WTC11 (cell line): ENCODE results near the gene HRH3. TPM values are rescaled to one million over a fixed set of nuclear protein-coding genes. Genes with fewer than 3 reads are reported as not detected.

Experiments
- ATAC-seq: fragments of 200-7000 bp; cut with Tn5 transposase; 2 replicates; pipeline ENCODE4 v1.10.0; 2021; ENCODE audit warnings: mild to moderate bottlenecking, moderate library complexity
- CTCF ChIA-PET: fragments of 300-600 bp; sonication (Branson Sonifier 250); formaldehyde crosslinking; loops from one replicate; lab custom pipeline; 2021; ENCODE audit warnings: antibody characterized with exemption; lab: Charles Lee
- POLR2A ChIA-PET: fragments of 350-600 bp; sonication (Branson Sonifier 250); formaldehyde crosslinking; loops from one replicate; lab custom pipeline; 2021; ENCODE audit warnings: antibody characterized with exemption; lab: Charles Lee
- DNase-seq: peaks from one replicate; pipeline ENCODE4 v3.0.0; 2021; ENCODE audit warnings: low spot score
- H3K27ac Mint-ChIP-seq: 2 replicates; pipeline ENCODE4 v1.8.0; 2021; ENCODE audit warnings: mixed read lengths
- H3K27me3 Mint-ChIP-seq: 2 replicates; pipeline ENCODE4 v1.8.0; 2021; ENCODE audit warnings: low read depth, mild to moderate bottlenecking, moderate library complexity, mixed read lengths
- H3K36me3 Mint-ChIP-seq: 2 replicates; pipeline ENCODE4 v1.8.0; 2021; ENCODE audit warnings: mixed read lengths
- H3K4me1 Mint-ChIP-seq: 2 replicates; pipeline ENCODE4 v1.8.0; 2022; ENCODE audit warnings: mixed read lengths
- H3K4me3 Mint-ChIP-seq: 2 replicates; pipeline ENCODE4 v1.8.0; 2021; ENCODE audit warnings: mild to moderate bottlenecking, moderate library complexity, mixed read lengths
- H3K9me3 Mint-ChIP-seq: 2 replicates; pipeline ENCODE4 v1.8.0; 2021; ENCODE audit warnings: mixed read lengths
- CBFB ChIP-seq: sonication (generic); formaldehyde crosslinking; IDR thresholded peaks from 2 replicates; pipeline ENCODE4 v1.8.1; 2022; ENCODE audit warnings: mild to moderate bottlenecking, low read depth, missing genetic modification reagents
- CREM ChIP-seq: sonication (generic); formaldehyde crosslinking; IDR thresholded peaks from 2 replicates; pipeline ENCODE4 v1.8.1; 2022; ENCODE audit warnings: mild to moderate bottlenecking, missing genetic modification reagents, moderate library complexity
- EMX1 ChIP-seq: fragments of 250-450 bp; sonication (Bioruptor Pico); IDR thresholded peaks from 2 replicates; pipeline ENCODE4 v1.8.0; 2021; ENCODE audit warnings: mild to moderate bottlenecking
- GABPB1 ChIP-seq: sonication (generic); formaldehyde crosslinking; IDR thresholded peaks from 2 replicates; pipeline ENCODE4 v1.8.1; 2023; ENCODE audit warnings: mild to moderate bottlenecking, missing genetic modification reagents
- JAZF1 ChIP-seq: fragments of 250-450 bp; sonication (Bioruptor Pico); IDR thresholded peaks from 2 replicates; pipeline ENCODE4 v1.9.0; 2021; ENCODE audit warnings: moderate library complexity, mild to moderate bottlenecking, inconsistent platforms
- JUN ChIP-seq: sonication (generic); formaldehyde crosslinking; IDR thresholded peaks from 2 replicates; pipeline ENCODE4 v1.8.0; 2023; ENCODE audit warnings: mild to moderate bottlenecking, missing genetic modification reagents
- MLX ChIP-seq: sonication (generic); formaldehyde crosslinking; IDR thresholded peaks from 2 replicates; pipeline ENCODE4 v1.8.1; 2023; ENCODE audit warnings: mild to moderate bottlenecking, missing genetic modification reagents, moderate library complexity
- NFE2L1 ChIP-seq: sonication (generic); formaldehyde crosslinking; IDR thresholded peaks from 2 replicates; pipeline ENCODE4 v1.8.1; 2023; ENCODE audit warnings: missing genetic modification reagents
- NFYB ChIP-seq: sonication (generic); formaldehyde crosslinking; conservative IDR thresholded peaks from 2 replicates; pipeline ENCODE4 v1.8.0; 2022; ENCODE audit warnings: low read depth, missing genetic modification reagents
- NR2C2 ChIP-seq: sonication (generic); formaldehyde crosslinking; IDR thresholded peaks from 2 replicates; pipeline ENCODE4 v1.8.0; 2022; ENCODE audit warnings: mild to moderate bottlenecking, missing genetic modification reagents
- NR3C1 ChIP-seq: sonication (generic); formaldehyde crosslinking; conservative IDR thresholded peaks from 2 replicates; pipeline ENCODE4 v1.8.1; 2023; ENCODE audit warnings: low read depth, mild to moderate bottlenecking, missing genetic modification reagents
- USF2 ChIP-seq: sonication (generic); formaldehyde crosslinking; IDR thresholded peaks from 2 replicates; pipeline ENCODE4 v1.8.1; 2023; ENCODE audit warnings: mild to moderate bottlenecking, missing genetic modification reagents, moderate library complexity
- ZNF138 ChIP-seq: sonication (generic); formaldehyde crosslinking; conservative IDR thresholded peaks from 2 replicates; pipeline ENCODE4 v1.8.1; 2022; ENCODE audit warnings: mild to moderate bottlenecking, moderate library complexity, missing genetic modification reagents
- ZNF263 ChIP-seq: sonication (generic); formaldehyde crosslinking; IDR thresholded peaks from 2 replicates; pipeline ENCODE4 v1.8.1; 2022; ENCODE audit warnings: low read depth, mild to moderate bottlenecking, moderate library complexity, missing genetic modification reagents
- ZNF416 ChIP-seq: fragments of 250-450 bp; sonication (Bioruptor Pico); IDR thresholded peaks from 2 replicates; pipeline ENCODE4 v1.9.0; 2021; ENCODE audit warnings: mild to moderate bottlenecking, inconsistent platforms
- ZSCAN18 ChIP-seq: fragments of 250-450 bp; sonication (Bioruptor Pico); IDR thresholded peaks from 2 replicates; pipeline ENCODE4 v2.1.2; 2022; ENCODE audit warnings: mild to moderate bottlenecking, moderate library complexity
- total RNA-seq: library from RNA; stranded (reverse); gene quantifications from 3 replicates; pipeline ENCODE4 v1.2.3, GENCODE V29; 2021
- TF ChIP-seq, protein P1 (sequence below): sonication (generic); formaldehyde crosslinking; IDR thresholded peaks from 2 replicates; pipeline ENCODE4 v1.8.1; 2022; ENCODE audit warnings: low read depth, mild to moderate bottlenecking, moderate library complexity, missing genetic modification reagents, borderline replicate concordance
- TF ChIP-seq, protein P2 (sequence below): sonication (generic); formaldehyde crosslinking; IDR thresholded peaks from 2 replicates; pipeline ENCODE4 v1.8.0; 2022; ENCODE audit warnings: mild to moderate bottlenecking, missing genetic modification reagents
- TF ChIP-seq, protein P3 (sequence below): sonication (generic); formaldehyde crosslinking; IDR thresholded peaks from 2 replicates; pipeline ENCODE4 v1.8.1; 2022; ENCODE audit warnings: missing genetic modification reagents, borderline replicate concordance
- TF ChIP-seq, protein P4 (sequence below): fragments of 250-450 bp; sonication (Bioruptor Pico); IDR thresholded peaks from 2 replicates; pipeline ENCODE4 v1.9.0; 2021; ENCODE audit warnings: mild to moderate bottlenecking
- TF ChIP-seq, protein P5 (sequence below): sonication (generic); formaldehyde crosslinking; IDR thresholded peaks from 2 replicates; pipeline ENCODE4 v1.8.1; 2023; ENCODE audit warnings: mild to moderate bottlenecking, missing genetic modification reagents
- TF ChIP-seq, protein P6 (sequence below): sonication (generic); formaldehyde crosslinking; conservative IDR thresholded peaks from 2 replicates; pipeline ENCODE4 v1.8.1; 2023; ENCODE audit warnings: mild to moderate bottlenecking, low read depth, missing genetic modification reagents, moderate library complexity

HRH3 gene
- total RNA-seq, 1 experiment from 2014 or later = 3.3 TPM

DNA sequence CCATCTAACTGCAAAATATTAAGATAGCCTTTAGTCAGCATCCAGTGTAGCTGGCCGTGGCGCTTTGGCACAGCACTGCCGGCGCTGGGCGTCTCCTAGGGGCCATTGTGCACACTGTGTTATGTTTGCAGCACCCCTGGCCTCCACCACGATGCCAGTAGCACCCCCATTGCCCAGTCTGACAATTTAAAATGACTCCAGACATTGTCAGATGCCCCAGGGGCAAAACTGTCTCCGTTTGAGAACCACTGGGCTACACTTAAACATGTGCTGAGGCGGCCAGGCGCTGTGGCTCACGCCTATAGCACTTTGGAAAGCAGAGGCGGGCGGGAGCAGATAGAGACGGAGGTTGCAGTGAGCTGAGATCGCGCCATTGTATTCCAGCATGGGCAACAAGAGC lies 43.2 kb downstream of the HRH3 start:
- CTCF ChIA-PET = no interaction called here
- Mint-ChIP-seq H3K27ac (no peak overlapping the region), H3K9me3 (no peaks in the 10 kb centered on the region), H3K4me1 (peaks cover 3% of the 10 kb centered on the region), H3K36me3 (peaks cover 14% of the 10 kb centered on the region), H3K4me3 (no peak overlapping the region), H3K27me3 (no peaks in the 10 kb centered on the region)
- ATAC-seq (no peak), DNase-seq (no peak)
- TF ChIP-seq CBFB (CRISPR knock-in tag) (no peak), JUN (no peak), USF2 (CRISPR knock-in tag) (no peak), GABPB1 (CRISPR knock-in tag) (no peak), ZSCAN18 (CRISPR knock-in tag) (no peak), ZNF263 (CRISPR knock-in tag) (no peak), EMX1 (CRISPR knock-in tag) (no peak), NFYB (CRISPR knock-in tag) (no peak), NR3C1 (no peak), CREM (CRISPR knock-in tag) (no peak), JAZF1 (no peak), ZNF416 (CRISPR knock-in tag) (no peak), NR2C2 (CRISPR knock-in tag) (no peak), ZNF138 (CRISPR knock-in tag) (no peak)
- TF ChIP-seq, protein P1, sequence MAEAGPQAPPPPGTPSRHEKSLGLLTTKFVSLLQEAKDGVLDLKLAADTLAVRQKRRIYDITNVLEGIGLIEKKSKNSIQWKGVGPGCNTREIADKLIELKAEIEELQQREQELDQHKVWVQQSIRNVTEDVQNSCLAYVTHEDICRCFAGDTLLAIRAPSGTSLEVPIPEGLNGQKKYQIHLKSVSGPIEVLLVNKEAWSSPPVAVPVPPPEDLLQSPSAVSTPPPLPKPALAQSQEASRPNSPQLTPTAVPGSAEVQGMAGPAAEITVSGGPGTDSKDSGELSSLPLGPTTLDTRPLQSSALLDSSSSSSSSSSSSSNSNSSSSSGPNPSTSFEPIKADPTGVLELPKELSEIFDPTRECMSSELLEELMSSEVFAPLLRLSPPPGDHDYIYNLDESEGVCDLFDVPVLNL = no peak
- TF ChIP-seq, protein P2, sequence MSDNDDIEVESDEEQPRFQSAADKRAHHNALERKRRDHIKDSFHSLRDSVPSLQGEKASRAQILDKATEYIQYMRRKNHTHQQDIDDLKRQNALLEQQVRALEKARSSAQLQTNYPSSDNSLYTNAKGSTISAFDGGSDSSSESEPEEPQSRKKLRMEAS = no peak
- POLR2A ChIA-PET = no interaction called here

DNA sequence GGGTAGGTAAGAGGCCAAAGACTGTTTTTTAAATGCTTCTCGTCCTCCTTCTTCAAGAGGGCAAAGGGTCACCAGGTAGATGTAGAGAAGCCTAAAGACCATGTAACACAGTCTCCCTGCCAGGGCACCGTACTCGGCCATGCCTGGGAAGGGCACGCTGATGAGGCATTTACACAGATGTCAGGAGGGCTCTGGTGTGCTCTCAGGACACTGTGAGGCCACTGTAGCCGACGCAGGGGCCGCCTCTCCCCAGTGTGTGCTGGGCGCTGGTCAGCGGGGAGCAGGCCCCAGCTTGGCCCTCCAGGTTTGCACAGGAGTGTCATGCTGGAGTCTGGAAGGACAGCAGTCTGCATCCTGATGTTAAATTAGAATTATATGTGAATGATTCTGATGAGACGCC lies 44.4 kb downstream of the HRH3 start:
- Mint-ChIP-seq H3K4me3 (no peak overlapping the region), H3K4me1 (no peaks in the 10 kb centered on the region), H3K36me3 (peaks cover 16% of the 10 kb centered on the region), H3K27me3 (no peaks in the 10 kb centered on the region), H3K27ac (no peak overlapping the region), H3K9me3 (no peaks in the 10 kb centered on the region)
- TF ChIP-seq ZSCAN18 (CRISPR knock-in tag) = no peak
- TF ChIP-seq, protein P3, sequence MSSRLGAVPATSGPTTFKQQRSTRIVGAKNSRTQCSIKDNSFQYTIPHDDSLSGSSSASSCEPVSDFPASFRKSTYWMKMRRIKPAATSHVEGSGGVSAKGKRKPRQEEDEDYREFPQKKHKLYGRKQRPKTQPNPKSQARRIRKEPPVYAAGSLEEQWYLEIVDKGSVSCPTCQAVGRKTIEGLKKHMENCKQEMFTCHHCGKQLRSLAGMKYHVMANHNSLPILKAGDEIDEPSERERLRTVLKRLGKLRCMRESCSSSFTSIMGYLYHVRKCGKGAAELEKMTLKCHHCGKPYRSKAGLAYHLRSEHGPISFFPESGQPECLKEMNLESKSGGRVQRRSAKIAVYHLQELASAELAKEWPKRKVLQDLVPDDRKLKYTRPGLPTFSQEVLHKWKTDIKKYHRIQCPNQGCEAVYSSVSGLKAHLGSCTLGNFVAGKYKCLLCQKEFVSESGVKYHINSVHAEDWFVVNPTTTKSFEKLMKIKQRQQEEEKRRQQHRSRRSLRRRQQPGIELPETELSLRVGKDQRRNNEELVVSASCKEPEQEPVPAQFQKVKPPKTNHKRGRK (CRISPR knock-in tag) = no peak
- TF ChIP-seq, protein P4, sequence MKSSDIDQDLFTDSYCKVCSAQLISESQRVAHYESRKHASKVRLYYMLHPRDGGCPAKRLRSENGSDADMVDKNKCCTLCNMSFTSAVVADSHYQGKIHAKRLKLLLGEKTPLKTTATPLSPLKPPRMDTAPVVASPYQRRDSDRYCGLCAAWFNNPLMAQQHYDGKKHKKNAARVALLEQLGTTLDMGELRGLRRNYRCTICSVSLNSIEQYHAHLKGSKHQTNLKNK (CRISPR knock-in tag) = no peak
- no peak for TF ChIP-seq ZNF263 (CRISPR knock-in tag)
- TF ChIP-seq NFE2L1 (CRISPR knock-in tag) = no peak
- TF ChIP-seq, protein P5, sequence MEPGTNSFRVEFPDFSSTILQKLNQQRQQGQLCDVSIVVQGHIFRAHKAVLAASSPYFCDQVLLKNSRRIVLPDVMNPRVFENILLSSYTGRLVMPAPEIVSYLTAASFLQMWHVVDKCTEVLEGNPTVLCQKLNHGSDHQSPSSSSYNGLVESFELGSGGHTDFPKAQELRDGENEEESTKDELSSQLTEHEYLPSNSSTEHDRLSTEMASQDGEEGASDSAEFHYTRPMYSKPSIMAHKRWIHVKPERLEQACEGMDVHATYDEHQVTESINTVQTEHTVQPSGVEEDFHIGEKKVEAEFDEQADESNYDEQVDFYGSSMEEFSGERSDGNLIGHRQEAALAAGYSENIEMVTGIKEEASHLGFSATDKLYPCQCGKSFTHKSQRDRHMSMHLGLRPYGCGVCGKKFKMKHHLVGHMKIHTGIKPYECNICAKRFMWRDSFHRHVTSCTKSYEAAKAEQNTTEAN = no peak
- TF ChIP-seq MLX = no peak
- TF ChIP-seq, protein P6, sequence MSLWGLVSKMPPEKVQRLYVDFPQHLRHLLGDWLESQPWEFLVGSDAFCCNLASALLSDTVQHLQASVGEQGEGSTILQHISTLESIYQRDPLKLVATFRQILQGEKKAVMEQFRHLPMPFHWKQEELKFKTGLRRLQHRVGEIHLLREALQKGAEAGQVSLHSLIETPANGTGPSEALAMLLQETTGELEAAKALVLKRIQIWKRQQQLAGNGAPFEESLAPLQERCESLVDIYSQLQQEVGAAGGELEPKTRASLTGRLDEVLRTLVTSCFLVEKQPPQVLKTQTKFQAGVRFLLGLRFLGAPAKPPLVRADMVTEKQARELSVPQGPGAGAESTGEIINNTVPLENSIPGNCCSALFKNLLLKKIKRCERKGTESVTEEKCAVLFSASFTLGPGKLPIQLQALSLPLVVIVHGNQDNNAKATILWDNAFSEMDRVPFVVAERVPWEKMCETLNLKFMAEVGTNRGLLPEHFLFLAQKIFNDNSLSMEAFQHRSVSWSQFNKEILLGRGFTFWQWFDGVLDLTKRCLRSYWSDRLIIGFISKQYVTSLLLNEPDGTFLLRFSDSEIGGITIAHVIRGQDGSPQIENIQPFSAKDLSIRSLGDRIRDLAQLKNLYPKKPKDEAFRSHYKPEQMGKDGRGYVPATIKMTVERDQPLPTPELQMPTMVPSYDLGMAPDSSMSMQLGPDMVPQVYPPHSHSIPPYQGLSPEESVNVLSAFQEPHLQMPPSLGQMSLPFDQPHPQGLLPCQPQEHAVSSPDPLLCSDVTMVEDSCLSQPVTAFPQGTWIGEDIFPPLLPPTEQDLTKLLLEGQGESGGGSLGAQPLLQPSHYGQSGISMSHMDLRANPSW (CRISPR knock-in tag) = no peak
- no peak for ATAC-seq
- DNase-seq = no peak
- ChIA-PET CTCF (no interaction called here), POLR2A (no interaction called here)
